Left lung (tissue), 10 donors: Measurements from ENCODE around the gene EEF1E1. TPM values are rescaled to one million over a fixed set of nuclear protein-coding genes. Genes with fewer than 3 reads are reported as not detected.
A peak's percentile ranks its signal among the peaks of the same experiment; 100 is the strongest.
"Not testable (repeated sequence)": the region's sequence is repeated elsewhere in the genome, so short reads cannot be mapped to it uniquely, and the experiment has no call there.

Experiments
- ATAC-seq: fragments of 200-7000 bp; cut with Tn5 transposase; one replicate; pipeline ENCODE4 v1.9.1; 2020; ENCODE audit warnings: moderate library complexity
- DNase-seq, 4 donors: peaks; one replicate each; pipeline ENCODE4 v3.0.0-alpha.2; 2013 to 2020
- H3K27ac ChIP-seq, 2 donors: fragments of 200-600 bp; sonication (generic) in 1 of 2; one replicate each; pipeline versions ENCODE4 v1.5.0 to v1.8.0; 2020 to 2021
- H3K27me3 ChIP-seq, 2 donors: fragments of 200-600 bp; sonication (generic) in 1 of 2; one replicate each; pipeline versions ENCODE4 v1.5.0 to v1.8.0; 2020 to 2021
- H3K36me3 ChIP-seq, 2 donors: fragments of 200-600 bp; sonication (generic) in 1 of 2; one replicate each; pipeline versions ENCODE4 v1.5.0 to v1.8.0; 2020 to 2021
- H3K4me1 ChIP-seq, 2 donors: fragments of 200-600 bp; one replicate each; pipeline ENCODE4 v1.8.0; 2021
- H3K4me3 ChIP-seq, 2 donors: fragments of 200-600 bp; sonication (generic) in 1 of 2; one replicate each; pipeline versions ENCODE4 v1.5.0 to v1.8.0; 2020 to 2021; ENCODE audit warnings: mild to moderate bottlenecking in 1 of 2
- H3K9me3 ChIP-seq, 2 donors: fragments of 200-600 bp; sonication (generic) in 1 of 2; one replicate each; pipeline versions ENCODE4 v1.5.0 to v1.8.0; 2020 to 2021
- intact Hi-C, 2 donors: fragments of 100-400 bp; cut with DNase I; formaldehyde crosslinking; loops; one replicate each; pipeline versions ENCODE4 v1.11.2 to v1.14.2; 2022
- polyA plus RNA-seq, 6 donors: library from polyadenylated mRNA; unstranded; fragments of 120-200 nt; gene quantifications; one replicate each; pipeline ENCODE4 v1.2.1, GENCODE V29; 2013; ENCODE audit not compliant: insufficient read length in 6 of 6
- total RNA-seq, 2 donors: library from RNA; stranded (reverse); fragmentation: NEBNext Ultra II Directional; extraction: Animal tissue kit (Norgen Biotek cat#: 25700); gene quantifications; one replicate each; pipeline ENCODE4 v1.2.1, GENCODE V29; 2021
- TF ChIP-seq, protein P1 (sequence below), 2 donors: fragments of 200-600 bp; sonication (generic) in 1 of 2; IDR thresholded peaks; one replicate each; pipeline versions ENCODE4 v1.5.0 to v1.8.0; 2021; ENCODE audit warnings: antibody characterized with exemption in 2 of 2
- donor health status: DM: no; HTN: yes; CAD: no.
- donor health status: DM: no; HTN: no; CAD: no.

Gene EEF1E1
- total and polyA plus RNA-seq, 8 donors, result 20.3 to 31.7 (median 29.0) TPM

DNA sequence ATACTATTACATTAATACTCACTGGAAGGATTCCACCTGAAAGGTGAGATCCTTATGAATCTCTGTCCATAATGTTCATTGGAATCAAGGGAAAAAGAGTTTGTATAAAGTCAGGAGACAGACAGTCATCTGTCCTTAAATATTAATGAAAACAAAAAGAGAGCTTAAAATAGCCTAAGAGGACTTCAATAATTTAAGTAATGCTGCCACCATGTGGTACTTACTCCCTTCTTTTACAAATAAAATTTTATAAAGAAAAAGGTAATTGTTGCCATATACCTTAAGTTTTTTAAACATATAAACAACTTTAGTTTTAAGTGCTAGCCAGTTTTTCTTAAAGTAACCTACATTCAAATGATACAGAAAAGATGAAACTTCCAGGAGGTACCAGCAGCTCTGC lies 43.2 kb downstream of the EEF1E1 start:
- no peak for ATAC-seq
- Histone ChIP-seq H3K27ac (no peak overlapping the region), H3K4me3 (no peak overlapping the region), H3K9me3 (no peaks in the 10 kb centered on the region), H3K4me1 (peaks cover 0 to 10% of the 10 kb centered on the region in 2 donors), H3K27me3 (no peaks in the 10 kb centered on the region), H3K36me3 (peaks cover 0 to 38% of the 10 kb centered on the region in 2 donors)
- DNase-seq, result peak in 1 of 4 donors; percentile 26
- intact Hi-C loops, result loop anchor here in 1 of 2 donors (5.0 kb wide), 1 partner anchor 337 kb away; no protein-coding TSS in a partner anchor
- TF ChIP-seq, protein P1, sequence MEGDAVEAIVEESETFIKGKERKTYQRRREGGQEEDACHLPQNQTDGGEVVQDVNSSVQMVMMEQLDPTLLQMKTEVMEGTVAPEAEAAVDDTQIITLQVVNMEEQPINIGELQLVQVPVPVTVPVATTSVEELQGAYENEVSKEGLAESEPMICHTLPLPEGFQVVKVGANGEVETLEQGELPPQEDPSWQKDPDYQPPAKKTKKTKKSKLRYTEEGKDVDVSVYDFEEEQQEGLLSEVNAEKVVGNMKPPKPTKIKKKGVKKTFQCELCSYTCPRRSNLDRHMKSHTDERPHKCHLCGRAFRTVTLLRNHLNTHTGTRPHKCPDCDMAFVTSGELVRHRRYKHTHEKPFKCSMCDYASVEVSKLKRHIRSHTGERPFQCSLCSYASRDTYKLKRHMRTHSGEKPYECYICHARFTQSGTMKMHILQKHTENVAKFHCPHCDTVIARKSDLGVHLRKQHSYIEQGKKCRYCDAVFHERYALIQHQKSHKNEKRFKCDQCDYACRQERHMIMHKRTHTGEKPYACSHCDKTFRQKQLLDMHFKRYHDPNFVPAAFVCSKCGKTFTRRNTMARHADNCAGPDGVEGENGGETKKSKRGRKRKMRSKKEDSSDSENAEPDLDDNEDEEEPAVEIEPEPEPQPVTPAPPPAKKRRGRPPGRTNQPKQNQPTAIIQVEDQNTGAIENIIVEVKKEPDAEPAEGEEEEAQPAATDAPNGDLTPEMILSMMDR (IDR thresholded peaks at IDR 0.05), result peak in 1 of 2 donors; percentile 25

- ATAC-seq (no peak), DNase-seq (no peak)
- Histone ChIP-seq H3K27me3 (no peaks in the 10 kb centered on the region), H3K36me3 (peaks cover 0 to 38% of the 10 kb centered on the region in 2 donors), H3K9me3 (no peaks in the 10 kb centered on the region), H3K4me3 (no peak overlapping the region), H3K27ac (no peak overlapping the region), H3K4me1 (peaks cover 0 to 4% of the 10 kb centered on the region in 2 donors)
- intact Hi-C loops, result loop anchor here in 1 of 2 donors (5.0 kb wide), 1 partner anchor 335 kb away; no protein-coding TSS in a partner anchor
- TF ChIP-seq, protein P1 (IDR thresholded peaks at IDR 0.05), result no peak
Measured at GRCh38 chr6:8057793-8058192, 44.6 kb downstream of the EEF1E1 start.

DNA sequence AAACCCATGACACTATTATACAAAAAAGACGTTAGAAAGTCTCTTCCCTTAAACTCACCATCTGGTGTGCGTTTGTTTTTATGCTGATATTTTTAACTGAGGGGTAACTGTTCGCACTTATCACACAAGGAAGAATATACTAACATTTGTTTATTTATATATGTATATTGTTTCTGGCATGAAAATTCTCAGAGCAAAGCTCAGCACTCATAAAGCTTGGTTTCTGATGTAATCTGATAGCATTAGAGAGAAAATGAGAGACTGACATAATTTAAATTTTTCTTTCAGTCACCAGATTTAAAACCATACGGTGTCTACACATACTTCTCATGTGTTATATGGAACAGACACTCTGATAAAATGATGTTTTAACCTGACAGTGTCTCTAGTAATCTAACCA lies 45.1 kb downstream of the EEF1E1 start:
- no peak for DNase-seq
- Histone ChIP-seq H3K9me3 (no peaks in the 10 kb centered on the region), H3K27ac (no peak overlapping the region), H3K4me3 (no peak overlapping the region), H3K27me3 (no peaks in the 10 kb centered on the region), H3K36me3 (peaks cover 0 to 38% of the 10 kb centered on the region in 2 donors), H3K4me1 (no peaks in the 10 kb centered on the region)
- TF ChIP-seq, protein P1 (IDR thresholded peaks at IDR 0.05), result no peak
- ATAC-seq, result no peak
- intact Hi-C loops, result loop anchor here in 1 of 2 donors (5.0 kb wide), 1 partner anchor 335 kb away; no protein-coding TSS in a partner anchor

GRCh38 chr6:8054276-8054675 lies 48.1 kb downstream of the EEF1E1 start:
- intact Hi-C loops, result no loop called here
- Histone ChIP-seq H3K36me3 (peaks cover 0 to 36% of the 10 kb centered on the region in 2 donors), H3K4me1 (no peaks in the 10 kb centered on the region), H3K27me3 (no peaks in the 10 kb centered on the region), H3K4me3 (no peak overlapping the region), H3K27ac (no peak overlapping the region), H3K9me3 (no peaks in the 10 kb centered on the region)
- DNase-seq (no peak), ATAC-seq (no peak)
- TF ChIP-seq, protein P1 (IDR thresholded peaks at IDR 0.05), result no peak

DNA sequence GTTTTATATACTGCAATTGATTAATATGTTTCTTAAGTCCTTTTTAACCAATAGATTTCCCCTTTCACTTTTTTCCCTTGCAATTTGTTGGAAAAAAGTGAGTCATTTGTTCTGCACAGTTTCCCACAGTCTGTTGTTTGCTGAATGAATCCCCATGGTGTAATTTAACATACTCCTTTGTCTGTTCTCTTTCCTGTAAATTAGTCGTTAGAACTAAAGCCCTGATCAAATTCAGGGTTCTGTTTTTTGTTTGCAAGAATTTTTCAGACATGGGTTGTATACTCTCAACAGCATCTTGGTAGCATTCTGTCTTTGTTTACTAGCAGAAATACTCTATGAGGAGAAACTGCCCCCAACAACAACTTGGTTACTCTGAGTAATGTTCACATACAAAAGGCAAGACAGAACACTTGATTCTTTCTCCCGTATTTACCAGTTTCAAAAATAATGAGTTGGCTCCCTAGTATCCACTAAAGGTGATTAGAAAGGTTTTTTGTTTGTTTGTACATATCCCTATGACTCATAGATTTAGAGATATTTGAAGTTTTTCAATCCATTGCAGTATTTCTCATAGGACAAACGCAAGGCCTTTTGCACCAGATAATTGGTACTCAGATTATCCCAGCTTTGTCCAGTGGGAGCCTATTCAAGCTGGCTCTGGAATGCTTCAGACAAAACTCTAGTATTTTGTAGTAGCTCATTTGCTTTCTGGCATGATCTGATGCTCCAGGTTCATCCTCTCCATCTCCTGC lies 54.6 kb downstream of the EEF1E1 start:
- no peak for ATAC-seq
- TF ChIP-seq, protein P1 (IDR thresholded peaks at IDR 0.05), result no peak
- no peak overlapping the region for H3K27ac ChIP-seq

GRCh38 chr6:8045769-8046168 lies 56.6 kb downstream of the EEF1E1 start:
- H3K27ac ChIP-seq, H3K27me3 ChIP-seq, H3K4me1 ChIP-seq, H3K4me3 ChIP-seq, intact Hi-C loops, H3K9me3 ChIP-seq, ATAC-seq, DNase-seq: not testable (repeated sequence)
- H3K36me3 ChIP-seq, result peaks cover 0 to 32% of the 10 kb centered on the region in 2 donors

More for the DNA sequence above, 54.6 kb downstream of the EEF1E1 start:
- Histone ChIP-seq H3K27me3 (no peaks in the 10 kb centered on the region), H3K9me3 (peaks cover 0 to 8% of the 10 kb centered on the region in 2 donors), H3K36me3 (peaks cover 0 to 33% of the 10 kb centered on the region in 2 donors), H3K4me1 (no peaks in the 10 kb centered on the region), H3K4me3 (no peak overlapping the region)
- DNase-seq, result no peak
- intact Hi-C loops, result no loop called here
